NOMO-1 (cell line): Measurements from ENCODE around the gene ADGRL3.

Source experiments
- DNase-seq, 2 experiments: peaks; one replicate each; lab custom pipeline; 2025; ENCODE audit not compliant: unreplicated experiment in 2 of 2; lab: John Stamatoyannopoulos, UW

ADGRL3 gene

DNA sequence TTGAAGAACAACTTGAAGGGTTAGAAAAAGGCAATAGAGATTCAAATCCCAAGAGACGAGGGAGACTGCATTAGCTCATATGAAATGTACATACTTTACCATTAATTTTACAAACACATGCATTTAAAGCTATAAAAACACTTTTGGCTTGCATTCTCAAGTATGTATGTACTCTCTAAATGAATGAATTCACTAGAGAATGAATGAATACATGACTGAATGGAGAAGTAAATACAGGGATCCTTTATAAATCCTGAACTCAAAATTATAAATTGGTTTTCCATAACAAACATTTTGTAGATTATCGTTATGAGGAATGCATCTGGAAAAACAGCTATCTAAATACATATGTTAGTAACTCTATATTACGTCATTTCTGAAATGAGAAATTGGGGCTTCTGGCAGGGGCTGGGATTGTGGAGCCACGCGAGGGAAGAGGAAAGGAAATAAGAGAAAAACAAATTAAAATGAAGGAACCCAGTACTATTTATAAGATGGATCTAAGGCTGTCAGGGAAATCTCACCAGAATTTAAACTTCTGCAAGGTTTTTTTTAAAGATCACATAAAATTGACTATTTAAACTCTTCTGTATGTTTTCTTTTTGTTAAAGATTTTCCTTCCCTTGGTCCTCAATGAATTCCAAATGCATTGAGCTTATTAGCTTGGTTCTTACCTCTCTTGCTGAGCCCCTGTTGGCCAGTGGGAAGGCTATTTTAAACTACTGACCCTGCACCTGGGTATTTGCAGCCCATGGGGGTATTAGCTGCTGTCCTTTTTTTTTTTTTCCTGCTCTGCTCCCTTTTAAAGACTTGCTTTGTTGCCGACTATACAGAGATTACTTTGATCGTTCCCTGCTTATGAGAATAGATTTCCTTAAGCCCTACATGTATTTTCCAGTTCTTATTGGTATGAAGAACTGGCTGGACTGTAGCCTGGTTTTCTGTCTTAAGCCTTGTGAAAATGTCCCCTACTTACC, 207.8 kb downstream of the ADGRL3 start:
- DNase-seq: no peak

DNA sequence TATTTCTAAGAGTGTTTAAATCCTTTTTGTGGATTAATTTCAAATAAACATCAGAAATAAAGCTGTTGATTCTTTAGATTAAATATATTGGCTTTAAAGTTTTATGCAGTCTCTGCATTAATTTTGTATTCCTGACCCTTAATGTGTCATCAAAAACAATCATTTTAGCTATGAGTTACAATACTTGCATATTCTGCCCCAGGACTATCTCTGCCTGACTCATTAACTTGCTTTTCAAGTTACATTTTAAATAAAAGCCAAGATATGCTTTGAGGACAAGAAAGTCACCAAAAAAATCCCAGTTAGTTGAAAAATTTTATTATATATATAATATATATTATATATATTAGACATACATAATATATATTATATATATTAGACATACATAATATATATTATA, 208.7 kb downstream of the ADGRL3 start:
- DNase-seq: no peak

GRCh38 chr4:61411241-61411640, 211.1 kb downstream of the ADGRL3 start:
- DNase-seq: no peak

- no peak for DNase-seq
Observed at GRCh38 chr4:61425315-61425714, 225.2 kb downstream of the ADGRL3 start.

- no peak for DNase-seq
Observed at GRCh38 chr4:61426229-61426628, 226.1 kb downstream of the ADGRL3 start.

DNA sequence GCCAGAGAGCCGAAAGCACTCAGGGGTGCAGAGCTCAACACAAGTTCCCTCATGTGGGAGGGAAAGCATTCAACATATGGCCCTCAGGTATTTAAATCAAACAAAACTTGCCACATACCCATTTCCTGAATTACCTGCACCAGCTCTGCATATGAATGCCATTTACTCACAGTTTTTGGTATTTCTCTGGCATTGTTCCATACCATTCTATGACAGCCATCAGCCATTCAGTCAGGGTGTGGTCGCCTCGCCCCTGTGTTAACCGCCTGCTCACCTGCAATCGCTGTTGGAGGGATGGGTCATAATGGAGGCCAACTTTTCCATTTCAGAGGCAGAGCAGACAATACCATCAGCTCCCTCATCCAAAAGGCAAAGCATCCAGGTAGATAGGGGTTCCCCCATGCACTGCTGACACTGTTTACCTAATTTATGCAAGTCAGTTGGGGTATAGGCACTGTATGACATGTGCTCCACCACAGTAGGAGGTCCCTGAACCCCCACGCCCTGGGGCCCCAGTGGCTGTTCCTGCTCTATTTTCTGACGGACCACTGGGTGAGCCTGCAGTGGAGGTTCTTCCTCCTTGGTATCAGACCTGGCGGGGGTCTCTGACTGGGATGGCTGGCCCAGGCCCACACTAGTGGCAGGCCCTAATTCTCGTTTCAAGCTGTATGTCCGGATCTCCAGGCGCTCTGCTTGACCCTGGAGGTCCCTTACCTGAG, 227.1 kb downstream of the ADGRL3 start:
- DNase-seq: no peak

GRCh38 chr4:61427818-61428495, 227.8 kb downstream of the ADGRL3 start:
- no peak for DNase-seq

DNA sequence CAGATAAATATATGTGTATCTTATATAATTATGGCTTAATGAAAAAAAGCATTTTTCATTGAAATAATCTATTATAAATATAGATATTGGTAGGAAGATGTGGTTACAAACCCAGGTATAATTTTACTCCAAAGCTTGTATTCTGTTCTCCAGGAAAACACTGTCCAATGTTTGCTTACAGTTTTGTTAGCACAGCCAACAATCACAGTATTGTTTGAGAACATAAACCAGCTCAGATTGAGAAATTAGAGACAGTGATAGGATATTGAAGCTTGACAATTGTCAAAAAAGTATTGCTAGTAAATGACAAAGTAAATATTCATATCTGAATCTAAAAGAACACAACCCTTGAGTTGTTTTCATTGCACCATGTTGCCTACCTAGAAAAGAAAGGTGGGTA, 228.8 kb downstream of the ADGRL3 start:
- DNase-seq: no peak

DNA sequence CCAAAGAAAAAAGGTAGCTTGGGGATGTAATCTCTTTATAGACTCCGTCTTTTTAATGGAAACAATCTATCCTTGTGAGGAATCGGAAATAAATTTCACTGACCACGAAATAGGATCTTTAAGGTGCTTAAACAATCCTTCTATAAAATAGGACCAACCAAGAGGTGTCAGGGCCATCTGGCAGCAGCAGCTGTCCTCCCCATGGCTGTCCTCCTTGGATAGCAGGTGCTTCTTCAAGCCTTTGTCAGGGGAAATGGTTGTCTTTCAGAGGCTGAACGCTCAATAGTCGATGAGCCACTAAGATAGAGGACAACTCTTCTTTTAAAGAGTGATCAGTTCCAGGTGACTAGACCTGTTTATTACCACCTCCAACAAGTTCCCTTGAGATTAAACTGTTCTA, 231.0 kb downstream of the ADGRL3 start:
- DNase-seq: no peak

DNA sequence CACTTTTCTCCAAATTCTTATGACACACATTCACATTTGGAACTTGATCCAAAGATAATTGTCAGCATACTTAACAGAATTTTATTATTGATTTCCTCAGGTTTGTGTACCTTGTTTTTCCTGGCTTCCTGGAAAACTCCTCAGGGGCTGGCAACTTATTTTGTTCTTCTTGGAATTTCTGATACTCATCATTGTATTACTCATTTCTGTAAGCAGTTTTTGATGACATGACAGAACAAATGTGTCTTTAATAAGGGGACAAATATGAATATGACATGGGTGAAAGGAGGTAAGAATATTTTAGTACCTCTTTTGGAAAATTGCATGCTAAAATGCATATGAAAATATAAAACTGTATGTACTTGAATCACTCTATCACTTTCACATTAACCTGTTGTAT, 237.8 kb downstream of the ADGRL3 start:
- DNase-seq: no peak

- no peak for DNase-seq
Observed at GRCh38 chr4:61440321-61440720, 240.2 kb downstream of the ADGRL3 start.

DNA sequence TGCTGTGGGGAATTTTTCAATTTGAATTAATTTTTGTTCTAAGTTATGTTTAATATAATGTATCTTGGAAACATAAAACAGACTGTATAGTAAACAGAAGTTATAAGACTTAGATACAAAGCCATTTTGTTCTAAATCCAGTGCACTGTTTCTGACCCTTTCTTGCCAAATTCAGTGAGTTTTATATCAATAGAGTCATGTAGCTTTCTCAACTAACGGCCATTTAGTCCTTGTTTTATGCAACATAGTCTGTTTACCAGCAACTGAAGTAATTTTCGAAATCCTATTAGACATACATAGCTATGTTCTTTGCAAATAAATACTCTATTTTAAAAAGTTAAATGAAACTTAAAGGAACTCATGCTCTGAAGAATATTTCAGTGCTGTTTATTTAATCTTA, 242.8 kb downstream of the ADGRL3 start:
- no peak for DNase-seq

GRCh38 chr4:61443813-61444510, 243.8 kb downstream of the ADGRL3 start:
- DNase-seq: no peak

DNA sequence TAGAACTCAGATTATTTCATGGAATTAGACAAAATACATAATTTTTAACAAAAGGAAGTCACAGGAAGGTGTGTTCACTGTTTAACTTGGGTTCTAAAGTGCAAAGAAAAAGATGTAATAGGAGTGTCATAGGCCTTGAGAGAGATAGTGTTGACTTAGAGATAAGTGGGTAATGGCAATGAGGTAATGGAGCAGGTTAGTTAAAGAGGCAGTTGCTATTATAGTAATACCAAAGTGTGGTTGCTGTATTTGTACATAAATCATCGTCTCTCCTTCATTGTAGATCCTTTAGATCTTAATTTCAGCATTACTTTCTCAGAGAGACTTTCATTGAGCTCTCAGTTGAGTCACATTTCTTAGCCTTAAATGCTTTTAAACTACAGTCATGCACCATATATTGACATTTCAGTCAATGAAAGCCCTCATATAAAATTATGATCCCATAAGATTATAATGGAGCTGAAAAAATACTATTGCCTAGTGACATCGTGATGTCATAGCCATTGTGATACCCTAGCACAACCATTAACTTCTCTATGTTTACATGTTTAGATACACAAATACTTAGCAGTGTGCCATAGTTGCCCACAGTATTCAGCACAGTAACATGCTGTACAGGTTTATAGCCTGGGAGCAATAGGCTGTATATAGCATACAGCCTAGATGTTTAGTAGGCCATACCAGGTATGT, 245.4 kb downstream of the ADGRL3 start:
- DNase-seq: no peak

DNA sequence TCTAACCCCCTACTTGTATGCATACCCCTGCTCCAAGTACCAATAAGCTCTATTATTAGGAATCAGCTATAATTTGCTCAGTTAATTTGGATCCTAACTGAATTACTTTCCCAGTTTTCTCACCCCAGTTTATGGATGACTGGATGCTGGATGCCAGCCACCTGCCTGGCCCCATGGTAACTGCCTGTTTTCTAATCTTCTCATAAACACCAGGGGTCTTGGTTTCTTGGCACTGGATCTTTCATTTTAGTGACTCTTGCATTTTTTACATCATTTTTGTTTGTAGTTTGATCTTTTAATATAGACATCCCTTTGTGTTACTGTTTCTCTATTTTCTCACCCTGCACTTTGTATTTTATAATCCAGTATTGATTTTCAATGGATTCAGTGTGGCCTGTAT, 246.8 kb downstream of the ADGRL3 start:
- DNase-seq: no peak

GRCh38 chr4:61447918-61448317, 247.8 kb downstream of the ADGRL3 start:
- no peak for DNase-seq

DNA sequence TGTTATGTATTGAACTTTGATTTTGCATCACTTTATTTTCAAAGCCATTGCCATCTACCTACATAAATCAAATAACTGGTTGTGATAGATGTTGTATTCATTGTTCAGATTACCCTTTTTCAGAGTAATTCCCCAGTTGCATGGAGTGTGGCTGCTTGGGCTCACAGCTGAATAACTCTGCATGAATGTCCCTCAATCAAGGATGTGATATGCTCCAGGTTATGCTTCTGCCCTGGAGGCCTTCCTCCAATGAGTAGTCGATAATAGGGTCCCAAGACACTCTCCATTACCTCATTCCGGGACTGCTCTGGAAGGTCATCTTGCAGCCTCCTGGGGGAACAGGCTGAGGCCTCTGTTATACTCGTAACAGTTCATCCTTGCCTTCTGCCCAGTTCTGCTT, 251.8 kb downstream of the ADGRL3 start:
- DNase-seq: peak in 1 of 2 experiments; percentile 21

DNA sequence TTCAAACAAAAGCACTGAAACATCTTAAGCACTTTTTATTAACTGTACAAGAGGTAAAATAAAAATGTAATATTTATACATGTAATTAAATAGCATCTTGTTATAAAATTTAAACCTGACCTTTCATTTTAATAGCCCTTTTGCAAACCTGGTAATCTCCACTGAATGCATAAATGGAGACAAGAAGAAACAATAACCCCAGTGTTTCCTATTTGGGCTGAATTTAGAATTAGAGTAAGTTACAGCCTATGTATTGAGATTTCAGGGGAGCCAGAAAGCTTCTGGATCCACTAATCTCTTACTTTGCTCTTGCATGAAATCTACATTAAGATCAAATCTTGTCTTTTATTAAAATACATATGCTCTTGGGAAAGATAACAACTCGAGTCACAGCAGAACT, 261.8 kb downstream of the ADGRL3 start:
- no peak for DNase-seq

GRCh38 chr4:61462451-61463326, 262.6 kb downstream of the ADGRL3 start:
- no peak for DNase-seq
